OCI-LY7 (cell line): ENCODE results near the gene DBF4B. TPM values are rescaled to one million over a fixed set of nuclear protein-coding genes. Genes with fewer than 3 reads are reported as not detected.

Experiments used
- BruUV-seq: library from RNA; stranded (reverse); fragments of 400-500 nt; replicated peaks from 2 replicates; lab custom pipeline; 2021; lab: Mats Ljungman, UMichigan
- CTCF ChIA-PET: fragments of 300-600 bp; sonication (Branson Sonifier 250); formaldehyde crosslinking; loops from one replicate; lab custom pipeline; 2022; ENCODE audit warnings: antibody characterized with exemption; ENCODE audit not compliant: unreplicated experiment; lab: Charles Lee
- POLR2A ChIA-PET: fragments of 300-600 bp; sonication (Branson Sonifier 250); formaldehyde crosslinking; loops from one replicate; lab custom pipeline; 2022; ENCODE audit warnings: antibody characterized with exemption; lab: Charles Lee
- DNase-seq: peaks from one replicate; pipeline ENCODE4 v3.0.0-alpha.2; 2015; ENCODE audit warnings: low spot score
- H2AFZ ChIP-seq: fragments of 200-600 bp; sonication (generic), shearing (Covaris generic); 2 replicates; pipeline ENCODE4 v1.6.1; 2014; ENCODE audit warnings: mild to moderate bottlenecking, antibody characterized with exemption, low read length, moderate library complexity
- H3K27ac ChIP-seq: fragments of 200-600 bp; sonication (generic); 2 replicates; pipeline ENCODE4 v1.5.1; 2014; ENCODE audit warnings: mixed run types, low read depth, mild to moderate bottlenecking, moderate library complexity, low read length, inconsistent platforms; ENCODE audit not compliant: poor library complexity, severe bottlenecking
- H3K36me3 ChIP-seq: fragments of 200-600 bp; sonication (generic); 2 replicates; pipeline ENCODE4 v1.6.1; 2014; ENCODE audit warnings: mild to moderate bottlenecking, antibody characterized with exemption, low read length, moderate library complexity, mixed read lengths; ENCODE audit not compliant: insufficient read depth
- H3K4me1 ChIP-seq: fragments of 200-600 bp; sonication (generic); 2 replicates; pipeline ENCODE4 v1.5.1; 2014; ENCODE audit warnings: mild to moderate bottlenecking, low read length; ENCODE audit not compliant: insufficient read depth, poor library complexity, severe bottlenecking
- H3K4me2 ChIP-seq: fragments of 200-600 bp; sonication (generic); 2 replicates; pipeline ENCODE4 v1.6.1; 2014; ENCODE audit warnings: mild to moderate bottlenecking, low read length
- H3K4me3 ChIP-seq: fragments of 200-600 bp; sonication (generic); 2 replicates; pipeline ENCODE4 v1.5.1; 2014; ENCODE audit warnings: mild to moderate bottlenecking, low read depth, low read length; ENCODE audit not compliant: poor library complexity, severe bottlenecking
- H3K79me2 ChIP-seq: fragments of 200-600 bp; sonication (generic); 2 replicates; pipeline ENCODE4 v1.6.1; 2016; ENCODE audit warnings: low read depth, mild to moderate bottlenecking, low read length, moderate library complexity, mixed read lengths; ENCODE audit not compliant: insufficient read depth
- H3K9me2 ChIP-seq: fragments of 200-600 bp; sonication (generic); 2 replicates; pipeline ENCODE4 v1.6.1; 2016; ENCODE audit warnings: mild to moderate bottlenecking, low read length, mixed read lengths; ENCODE audit not compliant: insufficient read depth
- H3K9me3 ChIP-seq: fragments of 200-600 bp; sonication (generic); 2 replicates; pipeline ENCODE4 v1.6.1; 2014; ENCODE audit warnings: mild to moderate bottlenecking, mixed run types, low read length, mixed read lengths
- H4K20me1 ChIP-seq: fragments of 200-600 bp; sonication (generic); 2 replicates; pipeline ENCODE4 v1.6.1; 2014; ENCODE audit warnings: mild to moderate bottlenecking, antibody characterized with exemption, low read length, moderate library complexity, mixed read lengths; ENCODE audit not compliant: insufficient read depth
- EZH2phosphoT487 ChIP-seq: fragments of 200-600 bp; sonication (generic); IDR thresholded peaks from 2 replicates; pipeline ENCODE4 v1.6.1; 2018; ENCODE audit warnings: low read depth, borderline replicate concordance, mild to moderate bottlenecking, mixed run types, antibody characterized with exemption, low read length, moderate library complexity, mixed read lengths
- intact Hi-C: fragments of 100-400 bp; cut with micrococcal nuclease; formaldehyde crosslinking; loops from one replicate; pipeline ENCODE4 v1.10.0; 2022; ENCODE audit not compliant: unreplicated experiment
- total RNA-seq, 2 experiments: library from RNA; depleted of rRNA in 1 of 2; stranded (reverse); fragments of >200 nt in 1 of 2; shearing (Covaris generic) in 1 of 2; gene quantifications; 2 replicates each; pipeline ENCODE4 v1.2.3, GENCODE V29; 2014 to 2022
- TF ChIP-seq, protein P1 (sequence below): fragments of 200-600 bp; sonication (generic); conservative IDR thresholded peaks from 2 replicates; pipeline ENCODE4 v1.5.1; 2014; ENCODE audit warnings: mild to moderate bottlenecking, antibody characterized with exemption, low read length, moderate library complexity, mixed read lengths

Gene DBF4B
- total RNA-seq, 2 experiments from 2014 or later: 18.1 to 45.8 TPM

DNA sequence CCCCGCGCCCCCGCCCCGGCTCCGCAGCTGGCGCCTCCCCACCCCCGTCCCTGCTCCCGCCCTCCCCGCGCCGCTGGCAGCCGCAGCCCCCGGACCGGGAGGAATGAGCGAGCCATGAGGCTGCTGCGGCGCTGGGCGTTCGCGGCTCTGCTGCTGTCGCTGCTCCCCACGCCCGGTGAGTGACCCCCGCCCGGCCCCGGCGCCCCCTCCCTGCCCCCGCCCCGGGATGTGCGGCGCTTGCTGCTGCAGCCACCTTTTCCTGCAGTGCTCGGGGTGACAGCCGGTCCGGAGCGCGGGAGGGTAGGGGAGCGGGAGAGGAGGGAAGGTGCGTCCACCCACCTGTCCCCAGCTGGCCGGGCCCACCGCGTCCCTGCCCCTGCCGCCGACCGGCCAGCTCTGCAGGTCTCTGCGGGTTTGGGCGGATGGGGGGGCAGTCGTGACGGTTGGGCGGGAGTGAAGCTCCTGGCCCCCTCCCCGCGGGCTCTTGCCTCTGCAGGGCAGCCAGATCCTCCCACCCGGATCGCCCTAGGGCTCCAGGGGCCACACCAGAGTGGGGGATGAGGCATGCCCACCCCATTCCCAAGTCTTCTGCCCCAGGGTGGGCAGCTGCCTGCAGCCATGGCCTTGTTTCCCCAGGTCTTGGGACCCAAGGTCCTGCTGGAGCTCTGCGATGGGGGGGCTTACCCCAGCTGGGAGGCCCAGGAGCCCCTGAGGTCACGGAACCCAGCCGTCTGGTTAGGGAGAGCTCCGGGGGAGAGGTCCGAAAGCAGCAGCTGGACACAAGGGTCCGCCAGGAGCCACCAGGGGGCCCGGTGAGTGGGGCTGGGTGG is 50.8 kb downstream of the DBF4B start:
- intact Hi-C loops: no loop called here
- Histone ChIP-seq H3K79me2 (no peaks in the 10 kb centered on the region), H3K9me2 (no peaks in the 10 kb centered on the region), H4K20me1 (no peaks in the 10 kb centered on the region), H3K27ac (no peak overlapping the region), H3K4me3 (no peak overlapping the region), H3K4me1 (no peaks in the 10 kb centered on the region), H3K4me2 (no peak overlapping the region; the same call in 1 of the 2 replicates), H2AFZ (no peak overlapping the region), H3K9me3 (no peaks in the 10 kb centered on the region), H3K36me3 (no peaks in the 10 kb centered on the region)
- TF ChIP-seq, protein P1, sequence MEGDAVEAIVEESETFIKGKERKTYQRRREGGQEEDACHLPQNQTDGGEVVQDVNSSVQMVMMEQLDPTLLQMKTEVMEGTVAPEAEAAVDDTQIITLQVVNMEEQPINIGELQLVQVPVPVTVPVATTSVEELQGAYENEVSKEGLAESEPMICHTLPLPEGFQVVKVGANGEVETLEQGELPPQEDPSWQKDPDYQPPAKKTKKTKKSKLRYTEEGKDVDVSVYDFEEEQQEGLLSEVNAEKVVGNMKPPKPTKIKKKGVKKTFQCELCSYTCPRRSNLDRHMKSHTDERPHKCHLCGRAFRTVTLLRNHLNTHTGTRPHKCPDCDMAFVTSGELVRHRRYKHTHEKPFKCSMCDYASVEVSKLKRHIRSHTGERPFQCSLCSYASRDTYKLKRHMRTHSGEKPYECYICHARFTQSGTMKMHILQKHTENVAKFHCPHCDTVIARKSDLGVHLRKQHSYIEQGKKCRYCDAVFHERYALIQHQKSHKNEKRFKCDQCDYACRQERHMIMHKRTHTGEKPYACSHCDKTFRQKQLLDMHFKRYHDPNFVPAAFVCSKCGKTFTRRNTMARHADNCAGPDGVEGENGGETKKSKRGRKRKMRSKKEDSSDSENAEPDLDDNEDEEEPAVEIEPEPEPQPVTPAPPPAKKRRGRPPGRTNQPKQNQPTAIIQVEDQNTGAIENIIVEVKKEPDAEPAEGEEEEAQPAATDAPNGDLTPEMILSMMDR: no peak
- TF ChIP-seq EZH2phosphoT487: no peak
- no peak for DNase-seq
- ChIA-PET POLR2A (no interaction called here), CTCF (no interaction called here)
- no TSS peak for BruUV-seq

DNA sequence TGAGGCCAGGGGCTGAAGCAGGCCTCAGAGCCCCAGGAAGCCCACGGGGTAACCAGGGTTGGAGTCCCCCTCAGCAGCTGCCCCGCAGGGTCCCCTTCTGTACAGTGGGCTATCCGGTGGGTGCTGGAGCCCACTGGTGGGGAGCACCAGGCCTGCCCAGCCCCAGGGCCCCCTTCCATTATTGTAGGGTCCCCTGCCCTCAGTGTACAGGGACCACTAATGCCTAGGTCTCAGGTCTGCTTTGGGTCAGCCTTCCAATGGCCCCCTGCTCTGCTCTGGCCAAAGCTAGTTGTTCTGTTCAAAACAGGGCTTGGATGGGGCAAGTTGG is 51.4 kb downstream of the DBF4B start:
- Histone ChIP-seq H3K79me2 (no peaks in the 10 kb centered on the region), H4K20me1 (no peaks in the 10 kb centered on the region), H3K9me2 (no peaks in the 10 kb centered on the region), H3K36me3 (no peaks in the 10 kb centered on the region), H3K27ac (no peak overlapping the region), H2AFZ (no peak overlapping the region), H3K9me3 (no peaks in the 10 kb centered on the region), H3K4me2 (no peak overlapping the region), H3K4me3 (no peak overlapping the region), H3K4me1 (no peaks in the 10 kb centered on the region)
- POLR2A ChIA-PET: no interaction called here
- intact Hi-C loops: no loop called here
- no TSS peak for BruUV-seq
- no peak for TF ChIP-seq EZH2phosphoT487
- TF ChIP-seq, protein P1: no peak
- CTCF ChIA-PET: no interaction called here
- no peak for DNase-seq
